Smooth muscle cell (in vitro differentiated cells): Measurements from ENCODE around the gene THBS1. TPM values are rescaled to one million over a fixed set of nuclear protein-coding genes. Genes with fewer than 3 reads are reported as not detected.
A peak's percentile ranks its signal among the peaks of the same experiment; 100 is the strongest.

Experiments used
- DNase-seq: peaks from one replicate; lab custom pipeline; 2025; ENCODE audit not compliant: unreplicated experiment; lab: John Stamatoyannopoulos, UW
- H2AFZ ChIP-seq: fragments of 200-600 bp; sonication (generic); 2 replicates; pipeline ENCODE4 v1.6.0; 2016; ENCODE audit warnings: antibody characterized with exemption, low read depth, mild to moderate bottlenecking
- H3F3A ChIP-seq: fragments of 200-600 bp; sonication (generic); 2 replicates; pipeline ENCODE4 v1.6.0; 2017; ENCODE audit warnings: antibody characterized with exemption, low read depth
- H3K27ac ChIP-seq: fragments of 200-600 bp; sonication (generic); 2 replicates; pipeline ENCODE4 v1.5.1; 2016; ENCODE audit warnings: low read depth, mild to moderate bottlenecking
- H3K27me3 ChIP-seq: fragments of 200-600 bp; sonication (generic); 2 replicates; pipeline ENCODE4 v1.6.1; 2016; ENCODE audit warnings: low read depth, mild to moderate bottlenecking
- H3K36me3 ChIP-seq: fragments of 200-600 bp; sonication (generic); 2 replicates; pipeline ENCODE4 v1.5.1; 2016; ENCODE audit warnings: low read depth
- H3K4me1 ChIP-seq: fragments of 200-600 bp; sonication (generic); 2 replicates; pipeline ENCODE4 v1.5.1; 2016; ENCODE audit warnings: low read depth
- H3K4me2 ChIP-seq: fragments of 200-600 bp; sonication (generic); 2 replicates; pipeline ENCODE4 v1.6.0; 2016; ENCODE audit warnings: mild to moderate bottlenecking
- H3K4me3 ChIP-seq: fragments of 200-600 bp; sonication (generic); 2 replicates; pipeline ENCODE4 v1.5.1; 2016; ENCODE audit warnings: mild to moderate bottlenecking
- H3K79me2 ChIP-seq: fragments of 200-600 bp; sonication (generic); 2 replicates; pipeline ENCODE4 v1.6.0; 2016; ENCODE audit warnings: low read depth, mild to moderate bottlenecking
- H3K9ac ChIP-seq: fragments of 200-600 bp; sonication (generic); 2 replicates; pipeline ENCODE4 v1.6.0; 2016; ENCODE audit warnings: low read depth
- H3K9me3 ChIP-seq: fragments of 200-600 bp; sonication (generic); replicated peaks from 2 replicates; pipeline ENCODE4 v1.5.1; 2016; ENCODE audit warnings: low read depth
- H4K20me1 ChIP-seq: fragments of 200-600 bp; sonication (generic); 2 replicates; pipeline ENCODE4 v1.6.0; 2016; ENCODE audit warnings: low read depth
- WGBS: methylation state at CpG from one replicate; pipeline ENCODE4 v1.1.7; 2016; ENCODE audit warnings: low lambda C conversion rate; 5-methylcytosine and 5-hydroxymethylcytosine counted together
- polyA plus RNA-seq: library from polyadenylated mRNA; unstranded; fragments of >200 nt; fragmentation: Nextera tagmentation; extraction: Ambion mirVana; gene quantifications from 2 replicates; pipeline ENCODE4 v1.2.1, GENCODE V29; 2016
- total RNA-seq: library from RNA; depleted of rRNA; stranded (reverse); fragments of >200 nt; gene quantifications from 2 replicates; pipeline ENCODE4 v1.2.3, GENCODE V29; 2014
- TF ChIP-seq, protein P1 (sequence below): fragments of 200-600 bp; sonication (generic); IDR thresholded peaks from 2 replicates; pipeline ENCODE4 v1.5.1; 2017; ENCODE audit warnings: borderline replicate concordance, mild to moderate bottlenecking, antibody characterized with exemption; ENCODE audit not compliant: insufficient read depth, poor library complexity, severe bottlenecking

The THBS1 gene
- total and polyA plus RNA-seq, 2 experiments from 2014 or later, result 203 to 648 TPM

DNA sequence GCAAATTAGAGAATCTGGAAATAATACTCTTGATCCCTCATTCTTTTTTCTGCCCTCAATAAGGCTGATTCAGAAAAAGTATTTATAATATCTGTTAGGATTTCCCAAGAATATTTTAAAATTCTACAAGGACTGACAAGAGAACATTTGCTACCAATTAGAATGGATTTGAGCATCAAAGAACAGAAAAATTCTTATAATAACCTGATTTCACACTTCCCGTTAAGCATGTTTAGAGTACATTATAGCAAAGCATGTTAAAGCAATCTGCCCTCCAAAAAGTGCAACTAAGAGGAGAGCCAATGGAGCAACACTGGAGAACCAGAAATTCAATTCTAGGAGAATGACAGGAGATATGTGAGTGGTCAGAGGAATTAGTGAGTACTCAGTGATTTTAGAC, 57.2 kb downstream of the THBS1 start:
- 92% methylated on average over 1 of the region's 1 CpG for WGBS

DNA sequence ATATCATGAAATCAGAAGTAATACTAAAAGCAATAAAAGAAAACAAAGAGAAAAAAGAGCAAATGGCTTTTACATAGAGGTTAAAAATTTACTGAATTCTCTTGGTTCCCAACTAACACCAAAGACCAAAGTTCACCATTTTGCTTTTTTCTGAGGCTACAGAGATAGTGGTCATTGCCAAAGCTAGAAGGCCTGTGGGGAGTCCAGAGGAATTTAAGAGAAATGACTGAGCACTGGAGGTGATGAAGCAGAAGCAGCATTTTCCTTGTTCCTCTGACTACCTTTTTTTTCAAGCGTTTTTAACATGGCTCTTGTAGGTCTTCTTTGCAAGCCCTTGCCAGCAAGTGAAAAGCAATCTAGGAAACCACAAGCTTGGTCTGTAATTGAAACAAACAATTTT, 58.2 kb downstream of the THBS1 start:
- H3F3A ChIP-seq, result no peaks in the 10 kb centered on the region
- DNase-seq, result no peak
- H3K4me1 ChIP-seq, result peaks cover 8% of the 10 kb centered on the region
- no peak overlapping the region for H3K4me3 ChIP-seq
- H3K9ac ChIP-seq, result no peak overlapping the region
- H3K27me3 ChIP-seq, result no peaks in the 10 kb centered on the region
- 96% methylated on average over 1 of the region's 1 CpG for WGBS
- H3K9me3 ChIP-seq, result no peaks in the 10 kb centered on the region
- H3K79me2 ChIP-seq, result no peaks in the 10 kb centered on the region
- H2AFZ ChIP-seq, result no peak overlapping the region
- H4K20me1 ChIP-seq, result no peaks in the 10 kb centered on the region
- TF ChIP-seq, protein P1, sequence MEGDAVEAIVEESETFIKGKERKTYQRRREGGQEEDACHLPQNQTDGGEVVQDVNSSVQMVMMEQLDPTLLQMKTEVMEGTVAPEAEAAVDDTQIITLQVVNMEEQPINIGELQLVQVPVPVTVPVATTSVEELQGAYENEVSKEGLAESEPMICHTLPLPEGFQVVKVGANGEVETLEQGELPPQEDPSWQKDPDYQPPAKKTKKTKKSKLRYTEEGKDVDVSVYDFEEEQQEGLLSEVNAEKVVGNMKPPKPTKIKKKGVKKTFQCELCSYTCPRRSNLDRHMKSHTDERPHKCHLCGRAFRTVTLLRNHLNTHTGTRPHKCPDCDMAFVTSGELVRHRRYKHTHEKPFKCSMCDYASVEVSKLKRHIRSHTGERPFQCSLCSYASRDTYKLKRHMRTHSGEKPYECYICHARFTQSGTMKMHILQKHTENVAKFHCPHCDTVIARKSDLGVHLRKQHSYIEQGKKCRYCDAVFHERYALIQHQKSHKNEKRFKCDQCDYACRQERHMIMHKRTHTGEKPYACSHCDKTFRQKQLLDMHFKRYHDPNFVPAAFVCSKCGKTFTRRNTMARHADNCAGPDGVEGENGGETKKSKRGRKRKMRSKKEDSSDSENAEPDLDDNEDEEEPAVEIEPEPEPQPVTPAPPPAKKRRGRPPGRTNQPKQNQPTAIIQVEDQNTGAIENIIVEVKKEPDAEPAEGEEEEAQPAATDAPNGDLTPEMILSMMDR, result no peak
- H3K4me2 ChIP-seq, result no peak overlapping the region
- no peaks in the 10 kb centered on the region for H3K36me3 ChIP-seq
- no peak overlapping the region for H3K27ac ChIP-seq

More for the DNA sequence above, 57.2 kb downstream of the THBS1 start:
- no peak overlapping the region for H3K4me3 ChIP-seq
- H2AFZ ChIP-seq, result no peak overlapping the region
- no peaks in the 10 kb centered on the region for H3K79me2 ChIP-seq
- TF ChIP-seq, protein P1, result no peak
- H3K9me3 ChIP-seq, result no peaks in the 10 kb centered on the region
- H3K36me3 ChIP-seq, result no peaks in the 10 kb centered on the region
- H3K4me2 ChIP-seq, result no peak overlapping the region
- no peak overlapping the region for H3K9ac ChIP-seq
- no peaks in the 10 kb centered on the region for H3F3A ChIP-seq
- H3K27ac ChIP-seq, result no peak overlapping the region
- H3K27me3 ChIP-seq, result no peaks in the 10 kb centered on the region
- DNase-seq, result no peak
- peaks cover 8% of the 10 kb centered on the region for H3K4me1 ChIP-seq
- no peaks in the 10 kb centered on the region for H4K20me1 ChIP-seq

DNA sequence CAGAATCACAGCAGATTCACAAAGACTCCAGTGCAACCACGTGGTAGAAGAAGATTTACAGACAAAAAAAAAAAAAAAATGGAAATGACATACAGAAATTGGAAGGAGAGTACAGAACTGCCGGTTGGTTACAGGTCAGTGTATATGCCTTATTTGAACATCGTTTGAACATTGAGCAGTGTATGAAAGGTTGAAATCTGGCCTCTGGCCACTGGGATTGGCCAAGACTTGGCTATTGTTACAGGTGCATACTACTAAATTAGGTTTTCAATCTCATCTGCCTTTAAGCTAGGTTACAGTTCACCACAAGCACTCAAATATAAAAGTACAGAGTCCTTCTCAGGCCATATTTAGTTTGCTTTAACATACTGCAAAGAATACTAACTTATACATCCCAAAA, 59.8 kb downstream of the THBS1 start:
- H3K79me2 ChIP-seq, result no peaks in the 10 kb centered on the region
- TF ChIP-seq, protein P1, result no peak
- no peak overlapping the region for H2AFZ ChIP-seq
- 89% methylated on average over 3 of the region's 3 CpGs for WGBS
- H3K27ac ChIP-seq, result peak overlapping the region; percentile 84
- no peak overlapping the region for H3K4me3 ChIP-seq
- no peaks in the 10 kb centered on the region for H3K36me3 ChIP-seq
- H4K20me1 ChIP-seq, result no peaks in the 10 kb centered on the region
- no peaks in the 10 kb centered on the region for H3K27me3 ChIP-seq
- H3K4me2 ChIP-seq, result no peak overlapping the region
- no peak for DNase-seq
- peaks cover 8% of the 10 kb centered on the region for H3K4me1 ChIP-seq
- H3K9ac ChIP-seq, result no peak overlapping the region
- no peaks in the 10 kb centered on the region for H3F3A ChIP-seq
- H3K9me3 ChIP-seq, result no peaks in the 10 kb centered on the region

DNA sequence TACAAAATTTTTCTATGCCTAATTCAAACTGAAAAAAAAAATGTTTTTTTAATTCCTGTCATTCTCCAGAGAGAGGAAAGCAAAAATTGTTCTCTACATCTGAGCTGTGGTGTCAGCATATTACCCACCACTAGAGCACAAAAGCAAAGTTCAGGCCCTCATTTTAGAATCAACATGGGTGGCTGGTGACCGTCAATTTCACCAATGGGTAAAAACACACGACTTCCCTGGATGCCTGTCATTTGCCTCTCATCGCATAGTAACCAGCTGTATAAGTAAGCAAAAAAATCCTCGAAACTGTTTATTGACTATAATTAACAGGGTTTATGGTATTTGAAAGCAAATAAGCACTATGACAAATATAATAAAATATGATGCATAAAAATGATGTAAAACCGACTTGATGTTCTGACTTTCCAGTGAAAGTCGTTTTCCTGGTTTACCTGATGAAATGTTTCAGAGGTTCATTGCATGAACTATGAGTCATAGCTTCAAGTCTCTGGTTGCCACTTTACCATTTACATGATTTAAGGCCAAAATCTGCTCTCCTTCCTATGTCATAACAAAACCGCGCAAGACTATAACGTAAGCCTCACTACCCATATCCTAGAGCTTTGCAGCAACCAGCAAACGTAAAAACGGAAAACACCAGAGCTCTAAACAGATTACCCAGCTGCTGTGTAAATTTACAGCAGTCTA, 60.5 kb downstream of the THBS1 start:
- H3K27ac ChIP-seq, result peak overlapping the region; percentile 84
- no peaks in the 10 kb centered on the region for H3F3A ChIP-seq
- 79% methylated on average over 11 of the region's 11 CpGs for WGBS
- H3K4me3 ChIP-seq, result no peak overlapping the region
- no peak overlapping the region for H3K9ac ChIP-seq
- H3K4me1 ChIP-seq, result peaks cover 8% of the 10 kb centered on the region
- TF ChIP-seq, protein P1, result no peak
- H3K79me2 ChIP-seq, result no peaks in the 10 kb centered on the region
- no peak for DNase-seq
- no peak overlapping the region for H2AFZ ChIP-seq
- H3K36me3 ChIP-seq, result no peaks in the 10 kb centered on the region
- no peaks in the 10 kb centered on the region for H3K27me3 ChIP-seq
- H3K9me3 ChIP-seq, result no peaks in the 10 kb centered on the region
- H4K20me1 ChIP-seq, result no peaks in the 10 kb centered on the region
- H3K4me2 ChIP-seq, result peak overlapping the region; percentile 29
